ENCODE measurements around the gene DPF1.

The DPF1 gene

DNA sequence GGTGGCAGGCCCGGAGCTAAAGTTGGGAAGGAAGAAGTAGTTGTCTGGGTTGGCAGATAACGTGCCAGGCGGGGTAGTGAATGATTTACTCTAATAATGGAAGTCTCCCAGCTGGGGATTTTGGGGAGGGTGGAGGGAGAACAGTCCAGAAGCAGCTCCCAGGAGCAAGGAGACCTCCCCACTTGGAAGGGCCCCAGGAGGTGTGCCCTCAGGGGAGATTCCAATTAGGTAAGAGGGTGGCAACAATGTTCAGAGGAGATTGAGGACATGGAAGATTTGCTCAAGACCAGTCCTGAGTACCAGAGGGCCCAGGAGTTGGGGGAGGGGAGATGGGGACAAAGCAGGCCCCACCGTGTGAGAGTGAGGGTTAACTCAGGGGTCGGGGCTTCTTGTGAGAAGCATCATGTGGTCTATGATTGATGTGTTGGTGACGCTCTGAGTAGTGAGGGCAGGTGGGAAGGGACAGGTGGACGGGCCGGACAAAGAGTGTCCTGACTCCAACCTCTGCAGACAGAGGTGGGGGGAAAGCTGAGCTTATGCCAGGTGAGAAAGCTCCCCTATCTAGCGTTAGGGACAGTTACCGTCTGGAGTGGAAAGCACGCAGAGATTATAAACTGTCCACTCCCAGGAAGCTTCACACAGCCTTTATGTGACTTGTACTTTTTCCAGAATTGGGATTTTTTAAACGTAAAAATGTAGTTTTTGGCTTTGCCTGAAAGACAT, 43.9 kb upstream of the DPF1 start:
- Histone ChIP-seq H3K9me3 (ENCODE audit: insufficient read depth, low read length) (no peaks in the 10 kb centered on the region), H3K79me2 (ENCODE audit: low read length) (no peaks in the 10 kb centered on the region; the same call in 1 of the 2 replicates), H3K27me3 (ENCODE audit: low read depth, low read length) (no peaks in the 10 kb centered on the region), H3K9ac (ENCODE audit: low read length) (no peak overlapping the region), H3K4me1 (ENCODE audit: low read length) (peaks cover 20% of the 10 kb centered on the region), H3K27ac (ENCODE audit: low read length) (no peak overlapping the region), H3K4me2 (ENCODE audit: low read length) (no peak overlapping the region), H2AFZ (ENCODE audit: low read depth, low read length) (no peak overlapping the region), H3K4me3 (ENCODE audit: low read length) (no peak overlapping the region), H4K20me1 (ENCODE audit: insufficient read depth, low read length) (peaks cover 3% of the 10 kb centered on the region), H3K36me3 (replicated peaks; ENCODE audit: low read depth, low read length) (no peaks in the 10 kb centered on the region)
- TF ChIP-seq, protein P1, sequence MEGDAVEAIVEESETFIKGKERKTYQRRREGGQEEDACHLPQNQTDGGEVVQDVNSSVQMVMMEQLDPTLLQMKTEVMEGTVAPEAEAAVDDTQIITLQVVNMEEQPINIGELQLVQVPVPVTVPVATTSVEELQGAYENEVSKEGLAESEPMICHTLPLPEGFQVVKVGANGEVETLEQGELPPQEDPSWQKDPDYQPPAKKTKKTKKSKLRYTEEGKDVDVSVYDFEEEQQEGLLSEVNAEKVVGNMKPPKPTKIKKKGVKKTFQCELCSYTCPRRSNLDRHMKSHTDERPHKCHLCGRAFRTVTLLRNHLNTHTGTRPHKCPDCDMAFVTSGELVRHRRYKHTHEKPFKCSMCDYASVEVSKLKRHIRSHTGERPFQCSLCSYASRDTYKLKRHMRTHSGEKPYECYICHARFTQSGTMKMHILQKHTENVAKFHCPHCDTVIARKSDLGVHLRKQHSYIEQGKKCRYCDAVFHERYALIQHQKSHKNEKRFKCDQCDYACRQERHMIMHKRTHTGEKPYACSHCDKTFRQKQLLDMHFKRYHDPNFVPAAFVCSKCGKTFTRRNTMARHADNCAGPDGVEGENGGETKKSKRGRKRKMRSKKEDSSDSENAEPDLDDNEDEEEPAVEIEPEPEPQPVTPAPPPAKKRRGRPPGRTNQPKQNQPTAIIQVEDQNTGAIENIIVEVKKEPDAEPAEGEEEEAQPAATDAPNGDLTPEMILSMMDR (IDR thresholded peaks at IDR 0.05; ENCODE audit: low read depth, low read length), result no peak
- no peak for TF ChIP-seq EZH2phosphoT487 (IDR thresholded peaks at IDR 0.05; ENCODE audit: low read depth)

DNA sequence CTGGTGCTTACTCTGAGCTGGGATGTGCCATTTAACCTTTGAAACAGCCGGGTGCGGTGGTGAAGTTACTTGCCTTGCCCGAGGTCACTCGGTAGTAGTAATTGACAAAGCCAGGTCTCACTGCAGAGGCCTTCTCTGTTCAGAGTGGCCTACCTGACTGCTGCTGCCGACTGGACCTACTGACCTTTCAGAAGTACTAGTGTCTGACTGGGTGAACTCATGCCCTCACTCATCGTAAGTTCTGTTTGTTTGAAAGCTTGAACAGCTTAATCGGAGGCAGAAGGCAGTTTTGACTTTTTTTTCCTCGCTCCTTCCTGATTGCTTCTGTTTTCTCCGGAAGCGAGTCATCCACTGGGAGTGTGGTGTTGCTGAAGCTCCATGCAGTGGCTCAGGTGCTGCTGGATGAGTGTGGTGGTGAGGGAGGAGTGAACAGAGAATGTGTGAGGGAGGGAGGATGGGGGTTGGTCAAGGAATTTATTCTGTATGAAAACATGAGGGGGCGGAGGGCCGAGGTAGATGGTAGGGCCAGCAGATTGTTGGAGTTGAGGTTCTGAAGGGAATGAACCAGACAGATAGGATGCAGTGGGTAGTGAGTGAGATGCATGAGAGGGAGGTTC, 43.1 kb upstream of the DPF1 start:
- H3K27ac ChIP-seq (ENCODE audit: low read length), result no peak overlapping the region
- no peak overlapping the region for H2AFZ ChIP-seq (ENCODE audit: low read depth, low read length)
- no peak overlapping the region for H3K4me2 ChIP-seq (ENCODE audit: low read length)
- H3K4me1 ChIP-seq (ENCODE audit: low read length), result peaks cover 23% of the 10 kb centered on the region
- no peaks in the 10 kb centered on the region for H3K9me3 ChIP-seq (ENCODE audit: insufficient read depth, low read length)
- H3K9ac ChIP-seq (ENCODE audit: low read length), result no peak overlapping the region
- no peaks in the 10 kb centered on the region; the same call in 1 of the 2 replicates for H3K79me2 ChIP-seq (ENCODE audit: low read length)
- H3K4me3 ChIP-seq (ENCODE audit: low read length), result no peak overlapping the region
- peaks cover 3% of the 10 kb centered on the region; the same call in 1 of the 2 replicates for H4K20me1 ChIP-seq (ENCODE audit: insufficient read depth, low read length)
- no peaks in the 10 kb centered on the region for H3K36me3 ChIP-seq (replicated peaks; ENCODE audit: low read depth, low read length)
- no peaks in the 10 kb centered on the region for H3K27me3 ChIP-seq (ENCODE audit: low read depth, low read length)
- TF ChIP-seq, protein P1 (IDR thresholded peaks at IDR 0.05; ENCODE audit: low read depth, low read length), result no peak
- TF ChIP-seq EZH2phosphoT487 (IDR thresholded peaks at IDR 0.05; ENCODE audit: low read depth), result no peak

DNA sequence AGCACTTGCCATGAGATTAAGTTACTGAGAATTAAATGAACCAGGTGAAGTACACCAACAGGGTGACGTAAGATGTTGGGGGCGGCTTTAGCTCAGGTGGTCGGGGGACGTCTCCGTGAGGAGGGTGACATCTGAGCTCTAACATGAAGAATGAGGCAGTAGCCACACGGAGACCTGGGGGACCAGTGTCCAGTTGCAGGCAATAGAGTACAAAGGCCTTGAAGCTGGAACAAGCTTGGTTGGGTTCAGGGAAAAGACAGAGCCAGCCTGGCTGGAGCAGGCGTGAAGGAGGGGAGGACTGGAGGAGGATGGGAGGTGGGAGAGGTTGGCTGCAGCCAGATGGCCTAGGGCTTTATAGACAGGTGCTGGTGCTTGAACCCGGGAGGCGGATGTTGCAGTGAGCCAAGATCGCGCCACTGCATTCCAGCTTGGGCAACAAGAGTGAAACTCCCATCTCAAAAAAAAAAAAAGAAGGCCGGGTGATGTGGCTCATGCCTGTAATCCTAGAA, 42.0 kb upstream of the DPF1 start:
- H3K79me2 ChIP-seq (ENCODE audit: low read length), result no peaks in the 10 kb centered on the region; the same call in 1 of the 2 replicates
- H3K9ac ChIP-seq (ENCODE audit: low read length), result peak overlapping the region; percentile 66; the same call in 1 of the 2 replicates
- peaks cover 3% of the 10 kb centered on the region; the same call in 1 of the 2 replicates for H4K20me1 ChIP-seq (ENCODE audit: insufficient read depth, low read length)
- no peaks in the 10 kb centered on the region for H3K36me3 ChIP-seq (replicated peaks; ENCODE audit: low read depth, low read length)
- H3K4me3 ChIP-seq (ENCODE audit: low read length), result peak overlapping the region; percentile 83
- H3K27ac ChIP-seq (ENCODE audit: low read length), result peak overlapping the region; percentile 68
- H3K9me3 ChIP-seq (ENCODE audit: insufficient read depth, low read length), result no peaks in the 10 kb centered on the region
- H2AFZ ChIP-seq (ENCODE audit: low read depth, low read length), result no peak overlapping the region
- no peaks in the 10 kb centered on the region for H3K27me3 ChIP-seq (ENCODE audit: low read depth, low read length)
- TF ChIP-seq, protein P1 (IDR thresholded peaks at IDR 0.05; ENCODE audit: low read depth, low read length), result no peak
- TF ChIP-seq EZH2phosphoT487 (IDR thresholded peaks at IDR 0.05; ENCODE audit: low read depth), result no peak
- peak overlapping the region; percentile 94 for H3K4me2 ChIP-seq (ENCODE audit: low read length)
- H3K4me1 ChIP-seq (ENCODE audit: low read length), result peaks cover 23% of the 10 kb centered on the region

DNA sequence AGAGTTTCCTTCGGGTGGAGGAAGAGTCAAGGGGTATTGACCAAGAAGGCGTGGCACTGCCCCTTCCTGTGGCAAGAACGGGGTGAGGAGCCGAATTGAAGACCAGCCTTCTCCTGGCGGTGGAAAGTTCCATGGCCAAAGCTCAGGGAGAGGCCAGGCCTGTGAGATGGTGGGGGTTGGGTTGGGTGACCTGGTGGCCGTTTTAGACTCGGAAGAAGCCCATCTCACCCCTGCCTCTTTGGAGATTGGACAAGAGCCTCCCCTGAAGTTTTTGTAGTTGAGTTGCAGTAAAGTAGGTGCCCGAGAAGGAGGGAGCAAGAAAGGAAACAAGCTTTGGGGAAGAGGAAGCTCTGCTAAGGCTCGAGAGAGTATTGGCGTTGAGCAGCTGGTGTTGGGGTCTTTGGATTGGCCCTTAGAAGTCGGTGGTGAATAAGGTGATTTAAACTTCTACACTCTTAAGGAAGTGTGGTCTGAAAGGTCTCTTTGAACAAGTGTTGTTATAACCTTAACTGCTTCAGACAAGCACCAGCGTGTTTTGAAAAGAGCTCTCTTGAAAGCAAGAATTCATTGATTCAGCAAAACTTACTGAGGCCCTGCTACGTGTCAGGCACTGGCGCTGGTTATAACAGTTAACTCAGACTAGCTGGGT, 41.3 kb upstream of the DPF1 start:
- no peaks in the 10 kb centered on the region for H3K36me3 ChIP-seq (replicated peaks; ENCODE audit: low read depth, low read length)
- TF ChIP-seq EZH2phosphoT487 (IDR thresholded peaks at IDR 0.05; ENCODE audit: low read depth), result no peak
- TF ChIP-seq, protein P1 (IDR thresholded peaks at IDR 0.05; ENCODE audit: low read depth, low read length), result no peak
- H3K9me3 ChIP-seq (ENCODE audit: insufficient read depth, low read length), result no peaks in the 10 kb centered on the region
- no peaks in the 10 kb centered on the region for H3K27me3 ChIP-seq (ENCODE audit: low read depth, low read length)
- peak overlapping the region; percentile 68 for H3K27ac ChIP-seq (ENCODE audit: low read length)
- peak overlapping the region; percentile 94 for H3K4me2 ChIP-seq (ENCODE audit: low read length)
- peak overlapping the region; percentile 66 for H3K9ac ChIP-seq (ENCODE audit: low read length)
- no peaks in the 10 kb centered on the region for H4K20me1 ChIP-seq (ENCODE audit: insufficient read depth, low read length)
- H3K79me2 ChIP-seq (ENCODE audit: low read length), result no peaks in the 10 kb centered on the region; the same call in 1 of the 2 replicates
- H3K4me1 ChIP-seq (ENCODE audit: low read length), result peaks cover 23% of the 10 kb centered on the region
- H3K4me3 ChIP-seq (ENCODE audit: low read length), result peak overlapping the region; percentile 83
- peak overlapping the region; percentile 79; the same call in 1 of the 2 replicates for H2AFZ ChIP-seq (ENCODE audit: low read depth, low read length)
